Lower lobe of right lung (tissue), 2 donors: Measurements from ENCODE around the gene AMZ1. TPM values are rescaled to one million over a fixed set of nuclear protein-coding genes. Genes with fewer than 3 reads are reported as not detected.

Experiments used
- ATAC-seq, 2 donors: fragments of 200-7000 bp; cut with Tn5 transposase; one replicate each; pipeline ENCODE4 v1.9.1; 2020 to 2022; ENCODE audit warnings: mild to moderate bottlenecking in 2 of 2, moderate library complexity in 2 of 2
- DNase-seq: peaks from one replicate; pipeline ENCODE4 v3.0.0-alpha.2; 2020
- H3K27ac ChIP-seq: fragments of 200-600 bp; one replicate; pipeline ENCODE4 v1.8.0; 2022
- H3K27me3 ChIP-seq: fragments of 200-600 bp; one replicate; pipeline ENCODE4 v1.8.0; 2022; ENCODE audit warnings: low read depth
- H3K36me3 ChIP-seq: fragments of 200-600 bp; one replicate; pipeline ENCODE4 v1.8.0; 2022; ENCODE audit warnings: mild to moderate bottlenecking
- H3K4me1 ChIP-seq: fragments of 200-600 bp; one replicate; pipeline ENCODE4 v1.8.0; 2022
- H3K4me3 ChIP-seq: fragments of 200-600 bp; one replicate; pipeline ENCODE4 v1.8.0; 2022; ENCODE audit warnings: mild to moderate bottlenecking
- H3K9me3 ChIP-seq: fragments of 200-600 bp; one replicate; pipeline ENCODE4 v1.8.0; 2022
- CTCF ChIP-seq: fragments of 200-600 bp; IDR thresholded peaks from one replicate; pipeline ENCODE4 v1.8.0; 2022; ENCODE audit warnings: antibody characterized with exemption, mild to moderate bottlenecking
- intact Hi-C: fragments of 100-400 bp; cut with DNase I; formaldehyde crosslinking; loops from one replicate; pipeline ENCODE4 v1.11.0; 2022
- total RNA-seq: library from RNA; stranded (reverse); fragmentation: NEBNext Ultra II Directional; extraction: Animal tissue kit (Norgen Biotek cat#: 25700); gene quantifications from one replicate; pipeline ENCODE4 v1.2.1, GENCODE V29; 2021
- donor health status: DM: no; HTN: yes; CAD: no; lungs with severe emphysema.

Gene AMZ1
- total RNA-seq, 1 donor from 2014 or later: 0.47 TPM

GRCh38 chr7:2654059-2654458 lies 33.9 kb upstream of the AMZ1 start:
- ATAC-seq: no peak

GRCh38 chr7:2655870-2656614 lies 32.0 kb upstream of the AMZ1 start:
- DNase-seq (no peak), ATAC-seq (no peak)
- Histone ChIP-seq H3K27me3 (no peaks in the 10 kb centered on the region), H3K4me1 (no peaks in the 10 kb centered on the region), H3K36me3 (peaks cover 42% of the 10 kb centered on the region), H3K4me3 (no peak overlapping the region), H3K9me3 (no peaks in the 10 kb centered on the region), H3K27ac (no peak overlapping the region)
- no peak for TF ChIP-seq CTCF
- intact Hi-C loops: no loop called here

More at GRCh38 chr7:2654059-2654458, 33.9 kb upstream of the AMZ1 start:
- Histone ChIP-seq H3K9me3 (no peaks in the 10 kb centered on the region), H3K4me1 (no peaks in the 10 kb centered on the region), H3K4me3 (no peak overlapping the region), H3K36me3 (peaks cover 48% of the 10 kb centered on the region), H3K27me3 (no peaks in the 10 kb centered on the region), H3K27ac (no peak overlapping the region)
- no peak for DNase-seq
- no peak for TF ChIP-seq CTCF
- intact Hi-C loops: no loop called here

- Histone ChIP-seq H3K36me3 (peaks cover 38% of the 10 kb centered on the region), H3K4me1 (no peaks in the 10 kb centered on the region), H3K27me3 (no peaks in the 10 kb centered on the region), H3K4me3 (no peak overlapping the region), H3K27ac (no peak overlapping the region), H3K9me3 (no peaks in the 10 kb centered on the region)
- DNase-seq: no peak
- no peak for ATAC-seq
- TF ChIP-seq CTCF: no peak
- intact Hi-C loops: no loop called here
These were observed 30.8 kb upstream of the AMZ1 start for GRCh38 chr7:2657208-2657607.

GRCh38 chr7:2657920-2658671 lies 29.9 kb upstream of the AMZ1 start:
- H3K9me3 ChIP-seq: no peaks in the 10 kb centered on the region
- no peak overlapping the region for H3K27ac ChIP-seq
- peaks cover 38% of the 10 kb centered on the region for H3K36me3 ChIP-seq
- H3K27me3 ChIP-seq: no peaks in the 10 kb centered on the region
- intact Hi-C loops: no loop called here
- H3K4me3 ChIP-seq: no peak overlapping the region
- DNase-seq: no peak
- no peak for ATAC-seq
- H3K4me1 ChIP-seq: peaks cover 8% of the 10 kb centered on the region
- TF ChIP-seq CTCF: no peak

DNA sequence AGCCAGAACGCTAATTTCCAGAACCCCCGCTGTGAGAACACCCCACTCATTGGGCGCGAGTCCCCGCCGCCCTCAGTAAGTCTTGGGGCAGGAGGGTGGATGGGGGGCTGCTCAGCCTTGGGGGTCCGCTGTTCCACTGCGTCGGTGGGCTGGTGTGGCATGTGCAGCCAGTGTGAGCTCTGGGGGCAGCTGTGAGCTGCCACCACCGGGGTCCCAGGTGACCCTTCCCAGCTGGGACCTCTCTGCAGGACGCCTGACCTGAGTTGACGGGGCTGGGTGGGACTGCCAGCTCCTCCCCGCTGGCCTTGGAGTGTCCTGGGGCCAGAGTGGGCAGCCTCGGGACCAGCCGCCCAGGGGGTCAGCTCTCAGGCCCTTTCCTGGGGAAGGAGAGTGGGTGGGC lies 29.1 kb upstream of the AMZ1 start:
- Histone ChIP-seq H3K9me3 (no peaks in the 10 kb centered on the region), H3K4me3 (no peak overlapping the region), H3K27me3 (no peaks in the 10 kb centered on the region), H3K27ac (no peak overlapping the region), H3K4me1 (peaks cover 12% of the 10 kb centered on the region), H3K36me3 (peaks cover 38% of the 10 kb centered on the region)
- no peak for DNase-seq
- TF ChIP-seq CTCF: no peak
- ATAC-seq: no peak
- intact Hi-C loops: no loop called here
